BE2C (cell line): ENCODE data around the gene DOLPP1.

Experiments used
- DNase-seq: peaks from one replicate; pipeline ENCODE4 v3.0.0-alpha.2; 2020
- H3K27me3 ChIP-seq: fragments of 250-450 bp; sonication (Bioruptor Pico); 2 replicates; pipeline ENCODE4 v1.5.1; 2020; ENCODE audit warnings: mild to moderate bottlenecking
- H3K36me3 ChIP-seq: fragments of 250-450 bp; sonication (Bioruptor Pico); 2 replicates; pipeline ENCODE4 v1.5.1; 2020; ENCODE audit warnings: mild to moderate bottlenecking
- H3K4me1 ChIP-seq: fragments of 250-450 bp; sonication (Bioruptor Pico); 2 replicates; pipeline ENCODE4 v1.5.1; 2020
- H3K4me3 ChIP-seq: 2 replicates; pipeline ENCODE4 v1.5.1; 2011; ENCODE audit warnings: low read depth, low read length
- H3K9me3 ChIP-seq: fragments of 250-450 bp; sonication (Bioruptor Pico); 2 replicates; pipeline ENCODE4 v1.5.1; 2020
- TF ChIP-seq, protein P1 (sequence below): IDR thresholded peaks from 2 replicates; pipeline ENCODE4 v1.5.1; 2012; ENCODE audit warnings: mild to moderate bottlenecking, low read depth, low read length

DOLPP1 gene

DNA sequence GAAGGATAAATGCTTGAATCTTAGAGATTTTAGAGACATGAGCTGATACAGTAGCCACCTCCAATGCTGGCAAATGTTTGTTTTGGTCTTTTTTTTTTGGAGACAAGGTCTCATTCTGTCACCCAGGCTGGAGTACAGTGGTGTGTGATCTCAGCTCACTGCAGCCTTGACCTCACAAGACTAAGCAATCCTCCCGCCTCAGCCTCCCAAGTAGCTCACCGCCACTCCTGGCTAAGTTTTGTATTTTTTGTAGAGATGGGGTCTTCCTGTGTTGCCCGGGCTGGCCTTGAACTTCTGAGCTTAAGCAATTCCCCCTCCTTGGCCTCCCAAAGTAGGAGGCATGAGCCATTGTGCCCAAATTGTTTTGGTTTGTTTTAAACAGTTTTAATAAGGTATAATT lies 6.8 kb upstream of the DOLPP1 start:
- H3K4me3 ChIP-seq, result no peak overlapping the region
- no peaks in the 10 kb centered on the region for H3K9me3 ChIP-seq
- H3K4me1 ChIP-seq, result peaks cover 10% of the 10 kb centered on the region
- peaks cover 7% of the 10 kb centered on the region for H3K36me3 ChIP-seq
- TF ChIP-seq, protein P1, sequence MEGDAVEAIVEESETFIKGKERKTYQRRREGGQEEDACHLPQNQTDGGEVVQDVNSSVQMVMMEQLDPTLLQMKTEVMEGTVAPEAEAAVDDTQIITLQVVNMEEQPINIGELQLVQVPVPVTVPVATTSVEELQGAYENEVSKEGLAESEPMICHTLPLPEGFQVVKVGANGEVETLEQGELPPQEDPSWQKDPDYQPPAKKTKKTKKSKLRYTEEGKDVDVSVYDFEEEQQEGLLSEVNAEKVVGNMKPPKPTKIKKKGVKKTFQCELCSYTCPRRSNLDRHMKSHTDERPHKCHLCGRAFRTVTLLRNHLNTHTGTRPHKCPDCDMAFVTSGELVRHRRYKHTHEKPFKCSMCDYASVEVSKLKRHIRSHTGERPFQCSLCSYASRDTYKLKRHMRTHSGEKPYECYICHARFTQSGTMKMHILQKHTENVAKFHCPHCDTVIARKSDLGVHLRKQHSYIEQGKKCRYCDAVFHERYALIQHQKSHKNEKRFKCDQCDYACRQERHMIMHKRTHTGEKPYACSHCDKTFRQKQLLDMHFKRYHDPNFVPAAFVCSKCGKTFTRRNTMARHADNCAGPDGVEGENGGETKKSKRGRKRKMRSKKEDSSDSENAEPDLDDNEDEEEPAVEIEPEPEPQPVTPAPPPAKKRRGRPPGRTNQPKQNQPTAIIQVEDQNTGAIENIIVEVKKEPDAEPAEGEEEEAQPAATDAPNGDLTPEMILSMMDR, result no peak
- no peak for DNase-seq
- H3K27me3 ChIP-seq, result no peaks in the 10 kb centered on the region

DNA sequence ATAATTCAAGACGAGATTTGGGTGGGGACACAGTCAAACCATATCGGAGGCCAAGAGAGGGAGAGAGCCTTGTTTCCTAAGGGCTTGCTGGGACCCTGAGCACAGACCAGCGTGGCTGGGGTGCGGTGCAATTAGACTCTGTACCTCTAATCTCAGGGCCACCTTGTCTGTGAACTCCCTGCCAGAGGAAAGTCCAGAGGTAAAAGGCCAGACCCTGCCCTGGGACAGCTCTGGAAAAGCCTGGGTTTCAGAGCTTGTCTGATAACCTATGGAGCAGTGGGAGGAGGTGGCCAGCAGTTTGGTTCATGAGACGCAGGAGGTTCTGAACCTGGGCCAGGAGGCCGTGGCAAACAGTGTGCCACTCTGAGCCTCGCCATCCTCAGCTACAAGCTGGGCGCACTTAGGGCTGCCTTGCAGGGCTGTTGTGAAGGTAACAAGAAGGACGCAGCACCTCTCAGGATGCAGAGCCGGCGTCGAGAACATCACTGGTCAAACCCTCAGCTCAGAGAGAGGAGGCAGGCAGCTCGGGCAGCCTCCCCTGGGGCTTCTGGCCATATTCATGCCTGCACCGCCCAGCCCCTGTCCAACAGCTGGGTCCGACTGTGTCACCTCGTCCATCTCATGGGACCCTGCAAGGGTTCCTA lies 4.8 kb upstream of the DOLPP1 start:
- Histone ChIP-seq H3K9me3 (no peaks in the 10 kb centered on the region), H3K4me3 (no peak overlapping the region), H3K36me3 (no peaks in the 10 kb centered on the region), H3K27me3 (no peaks in the 10 kb centered on the region), H3K4me1 (no peaks in the 10 kb centered on the region)
- TF ChIP-seq, protein P1, result no peak
- no peak for DNase-seq

DNA sequence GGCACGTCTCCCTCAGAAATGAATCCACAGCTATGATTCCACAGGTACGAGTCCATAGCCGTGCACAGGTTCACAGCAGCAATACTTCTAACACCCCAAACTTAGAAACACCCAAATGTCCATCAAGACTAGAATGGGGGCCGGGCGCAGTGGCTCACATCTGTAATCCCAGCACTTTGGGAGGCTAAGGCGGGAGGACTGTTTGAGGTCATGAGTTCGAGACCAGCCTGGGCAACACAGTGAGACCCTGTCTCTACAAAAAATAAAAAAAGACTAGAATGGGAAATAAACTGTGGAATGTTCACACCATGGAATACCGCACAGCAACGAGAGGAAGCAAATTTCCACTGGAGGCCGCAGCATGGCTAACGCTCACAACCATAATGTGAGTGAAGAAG lies 4.3 kb upstream of the DOLPP1 start:
- H3K4me1 ChIP-seq, result no peaks in the 10 kb centered on the region
- no peaks in the 10 kb centered on the region for H3K9me3 ChIP-seq
- H3K4me3 ChIP-seq, result no peak overlapping the region
- H3K36me3 ChIP-seq, result no peaks in the 10 kb centered on the region
- no peaks in the 10 kb centered on the region for H3K27me3 ChIP-seq
- DNase-seq, result no peak
- TF ChIP-seq, protein P1, result no peak

DNA sequence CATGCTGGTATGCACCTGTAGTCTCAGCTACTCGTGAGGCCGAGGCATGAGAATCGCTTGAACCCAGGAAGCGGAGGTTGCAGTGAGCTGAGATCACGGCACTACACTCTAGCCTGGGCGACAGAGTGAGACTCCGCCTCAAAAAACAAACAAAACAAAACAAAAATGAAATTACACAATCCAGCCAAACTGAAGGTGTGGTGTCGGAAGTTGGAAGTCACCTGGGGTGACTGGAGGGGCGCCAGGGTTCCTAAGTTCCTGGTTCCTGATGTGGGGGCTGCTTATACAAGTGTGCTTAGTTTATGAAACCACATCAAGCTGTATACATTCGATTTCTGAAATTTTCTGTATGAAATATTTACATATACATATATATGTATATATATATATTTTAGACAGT lies 3.7 kb upstream of the DOLPP1 start:
- Histone ChIP-seq H3K36me3 (no peaks in the 10 kb centered on the region; the same call in 1 of the 2 replicates), H3K4me1 (no peaks in the 10 kb centered on the region; the same call in 1 of the 2 replicates), H3K4me3 (no peak overlapping the region), H3K27me3 (no peaks in the 10 kb centered on the region), H3K9me3 (no peaks in the 10 kb centered on the region)
- DNase-seq, result no peak
- TF ChIP-seq, protein P1, result no peak

DNA sequence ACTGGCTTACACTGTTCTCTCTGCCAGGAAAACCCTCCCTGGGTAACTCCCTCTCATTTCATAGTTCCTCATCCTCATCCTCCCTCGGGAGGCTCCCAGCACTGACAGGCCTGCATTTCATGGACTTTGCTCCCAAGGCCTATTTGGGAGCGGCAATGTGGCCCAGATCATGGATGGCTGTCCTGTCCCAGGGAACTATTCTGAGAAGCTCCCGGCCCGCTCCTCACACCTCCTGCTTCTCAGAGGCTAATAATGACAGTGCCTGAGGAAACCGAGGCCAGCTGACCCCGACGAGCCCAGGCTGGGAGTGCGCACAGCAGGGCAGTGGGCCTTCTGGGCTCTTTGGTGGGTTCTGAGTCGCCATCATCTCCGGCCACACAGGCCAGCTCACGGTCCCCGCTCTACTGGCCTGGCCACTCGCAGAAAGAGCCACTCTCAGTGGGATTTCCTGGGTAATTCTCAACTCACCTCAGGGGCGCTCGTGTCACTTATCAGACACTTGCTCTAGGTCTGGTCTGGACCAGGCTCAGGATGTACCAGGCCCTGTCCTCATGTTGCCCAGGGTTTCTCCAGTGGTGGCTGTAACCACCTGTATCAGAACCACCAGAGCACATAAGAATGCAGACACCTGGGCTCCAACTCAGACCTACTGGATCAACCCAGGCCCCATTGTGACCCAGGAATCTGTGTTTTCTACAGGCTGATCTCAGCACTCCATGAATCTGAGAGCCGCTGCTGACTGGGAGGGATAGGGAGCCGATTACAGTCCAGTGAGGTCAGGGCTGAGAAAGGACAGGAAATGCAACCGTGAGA lies 2.0 kb upstream of the DOLPP1 start:
- DNase-seq, result no peak
- H3K27me3 ChIP-seq, result no peaks in the 10 kb centered on the region
- no peaks in the 10 kb centered on the region; the same call in 1 of the 2 replicates for H3K4me1 ChIP-seq
- no peaks in the 10 kb centered on the region for H3K9me3 ChIP-seq
- H3K36me3 ChIP-seq, result peaks cover 7% of the 10 kb centered on the region; the same call in 1 of the 2 replicates
- TF ChIP-seq, protein P1, result no peak
- H3K4me3 ChIP-seq, result no peak overlapping the region

DNA sequence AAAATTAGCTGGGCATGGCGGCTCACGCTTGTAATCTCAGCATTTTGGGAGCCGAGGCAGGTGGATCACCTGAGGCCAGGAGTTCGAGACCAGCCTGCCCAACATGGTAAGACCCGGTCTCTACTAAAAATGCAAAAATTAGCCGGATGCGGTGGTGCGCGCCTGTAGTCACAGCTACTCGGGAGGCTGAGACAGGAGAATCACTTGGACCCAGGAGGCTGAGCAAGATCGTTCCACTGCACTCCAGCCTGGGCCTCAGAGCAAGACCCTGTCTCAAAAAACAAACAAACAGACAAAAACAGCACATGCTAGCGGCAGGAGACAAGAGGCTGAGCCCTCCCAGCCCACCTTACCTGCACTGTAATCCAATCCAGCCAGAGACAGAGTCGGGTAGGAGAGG lies 1.1 kb upstream of the DOLPP1 start:
- H3K4me1 ChIP-seq, result no peaks in the 10 kb centered on the region; the same call in 1 of the 2 replicates
- H3K9me3 ChIP-seq, result no peaks in the 10 kb centered on the region
- no peak for DNase-seq
- no peak overlapping the region; the same call in 1 of the 2 replicates for H3K4me3 ChIP-seq
- no peaks in the 10 kb centered on the region for H3K27me3 ChIP-seq
- peaks cover 11% of the 10 kb centered on the region for H3K36me3 ChIP-seq
- TF ChIP-seq, protein P1, result no peak
